ENCODE measurements around the gene FRMD4A. TPM values are rescaled to one million over a fixed set of nuclear protein-coding genes. Genes with fewer than 3 reads are reported as not detected.

The FRMD4A gene
- total RNA-seq, result under 1 TPM in 1 of 2 experiments, not detected in 1; 0.25 TPM

GRCh38 chr10:14330388-14331061 is at the start of gene FRMD4A:
Gene FRMD4A, minus strand, starts transcription at chr10:14330924.
- no peaks in the 10 kb centered on the region for H3K9me3 Mint-ChIP-seq
- no peaks in the 10 kb centered on the region for H3K4me1 Mint-ChIP-seq
- no peak within 1 kb of the TSS for H3K27ac Mint-ChIP-seq
- no peaks in the 10 kb centered on the region for H3K36me3 Mint-ChIP-seq (ENCODE audit: low read depth)
- DNase-seq, result no peak
- POLR2A ChIA-PET, result no interaction called here
- peaks cover 42% of the 10 kb centered on the region for H3K27me3 Mint-ChIP-seq
- no peak within 1 kb of the TSS for H3K4me3 Mint-ChIP-seq
- CTCF ChIA-PET, result interaction anchor here (0.6 kb wide), 1 partner anchor 53 kb away, joined by 3 read pairs; no protein-coding TSS in a partner anchor

- Mint-ChIP-seq H3K4me3 (no peak overlapping the region), H3K4me1 (peaks cover 36% of the 10 kb centered on the region), H3K9me3 (no peaks in the 10 kb centered on the region), H3K27ac (no peak overlapping the region), H3K27me3 (peaks cover 31% of the 10 kb centered on the region), H3K36me3 (ENCODE audit: low read depth) (no peaks in the 10 kb centered on the region)
- ChIA-PET CTCF (no interaction called here), POLR2A (no interaction called here)
- DNase-seq, result no peak
Measured at GRCh38 chr10:14379556-14380280, 49.0 kb upstream of the FRMD4A start.

DNA sequence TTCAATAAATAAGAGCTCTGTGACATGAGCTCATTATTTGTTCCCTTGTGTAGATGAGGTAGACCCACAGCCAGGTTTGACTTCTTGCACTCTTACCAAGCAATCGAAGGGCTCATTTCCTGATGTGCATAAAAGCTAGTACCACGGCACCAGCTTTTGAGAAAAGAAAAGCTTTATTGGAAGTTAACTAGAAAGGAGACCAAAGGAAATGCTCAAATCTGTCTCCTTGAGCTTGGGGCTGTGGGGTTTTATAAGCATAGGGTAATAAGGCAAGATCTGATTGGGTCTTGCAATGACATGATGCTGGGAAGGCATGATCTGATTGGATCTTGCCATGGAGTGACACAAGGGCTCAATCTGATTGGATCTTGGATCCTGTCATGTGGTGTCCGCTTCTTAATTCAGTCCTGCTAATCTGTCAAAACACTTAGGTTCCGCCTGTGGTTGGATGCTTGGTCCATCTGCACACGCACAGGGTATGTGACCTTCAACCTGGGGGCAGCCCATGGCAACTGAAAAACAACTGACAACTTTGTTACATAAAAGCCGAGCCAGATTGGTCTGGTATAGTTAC is 47.8 kb upstream of the FRMD4A start:
- ChIA-PET CTCF (no interaction called here), POLR2A (no interaction called here)
- Mint-ChIP-seq H3K36me3 (ENCODE audit: low read depth) (no peaks in the 10 kb centered on the region), H3K4me1 (peaks cover 28% of the 10 kb centered on the region), H3K27ac (no peak overlapping the region), H3K4me3 (no peak overlapping the region), H3K27me3 (peaks cover 33% of the 10 kb centered on the region), H3K9me3 (no peaks in the 10 kb centered on the region)
- DNase-seq, result no peak

GRCh38 chr10:14377591-14378175 is 47.0 kb upstream of the FRMD4A start:
- Mint-ChIP-seq H3K36me3 (ENCODE audit: low read depth) (no peaks in the 10 kb centered on the region), H3K27me3 (peaks cover 37% of the 10 kb centered on the region), H3K9me3 (no peaks in the 10 kb centered on the region), H3K4me1 (peaks cover 21% of the 10 kb centered on the region), H3K27ac (no peak overlapping the region), H3K4me3 (no peak overlapping the region)
- CTCF ChIA-PET, result interaction anchor here (0.6 kb wide), 1 partner anchor 205 kb away, joined by 4 read pairs; no protein-coding TSS in a partner anchor
- no peak for DNase-seq
- POLR2A ChIA-PET, result no interaction called here

GRCh38 chr10:14374745-14375445 is 44.2 kb upstream of the FRMD4A start:
- no peaks in the 10 kb centered on the region for H3K36me3 Mint-ChIP-seq (ENCODE audit: low read depth)
- CTCF ChIA-PET, result interaction anchor here (1.6 kb wide), 1 partner anchor 185 kb away, joined by 3 read pairs; no protein-coding TSS in a partner anchor
- H3K9me3 Mint-ChIP-seq, result no peaks in the 10 kb centered on the region
- peaks cover 47% of the 10 kb centered on the region for H3K27me3 Mint-ChIP-seq
- H3K4me3 Mint-ChIP-seq, result no peak overlapping the region
- POLR2A ChIA-PET, result no interaction called here
- no peak for DNase-seq
- no peak overlapping the region for H3K27ac Mint-ChIP-seq
- H3K4me1 Mint-ChIP-seq, result peaks cover 4% of the 10 kb centered on the region

- ChIA-PET POLR2A (no interaction called here), CTCF (interaction anchor here (0.6 to 0.7 kb wide), 2 partner anchors 22 to 63 kb away, joined by 3 read pairs; no protein-coding TSS in a partner anchor)
- DNase-seq, result no peak
- peaks cover 43% of the 10 kb centered on the region for H3K27me3 Mint-ChIP-seq
- H3K4me1 Mint-ChIP-seq, result no peaks in the 10 kb centered on the region
- H3K36me3 Mint-ChIP-seq (ENCODE audit: low read depth), result no peaks in the 10 kb centered on the region
- no peaks in the 10 kb centered on the region for H3K9me3 Mint-ChIP-seq
- H3K4me3 Mint-ChIP-seq, result no peak overlapping the region
- no peak overlapping the region for H3K27ac Mint-ChIP-seq
Measured at GRCh38 chr10:14372606-14373005, 41.9 kb upstream of the FRMD4A start.

DNA sequence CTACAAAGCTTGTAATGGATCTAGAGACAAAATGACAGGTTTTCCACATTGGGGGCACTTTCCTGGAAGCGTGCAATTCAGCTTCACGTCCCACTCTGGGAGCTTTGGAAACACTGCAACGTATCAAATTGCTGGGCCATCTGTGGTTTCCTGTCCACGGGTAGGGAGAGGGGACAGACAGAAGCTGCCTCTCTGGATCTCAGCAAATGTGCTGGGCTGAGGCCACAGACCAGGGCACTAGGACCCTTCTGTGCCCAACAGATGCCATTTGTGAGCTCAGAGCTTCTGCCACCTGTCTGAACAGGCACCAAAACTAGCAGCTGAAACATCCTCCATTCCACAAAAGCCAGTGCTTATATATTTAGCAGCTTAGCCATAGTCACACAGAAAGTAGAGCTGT is 40.9 kb upstream of the FRMD4A start:
- Mint-ChIP-seq H3K9me3 (no peaks in the 10 kb centered on the region), H3K27me3 (peaks cover 42% of the 10 kb centered on the region)
- POLR2A ChIA-PET, result no interaction called here

GRCh38 chr10:14370894-14371293 is 40.2 kb upstream of the FRMD4A start:
- Mint-ChIP-seq H3K27me3 (peaks cover 39% of the 10 kb centered on the region), H3K36me3 (ENCODE audit: low read depth) (no peaks in the 10 kb centered on the region), H3K27ac (no peak overlapping the region), H3K9me3 (no peaks in the 10 kb centered on the region), H3K4me3 (no peak overlapping the region), H3K4me1 (no peaks in the 10 kb centered on the region)
- CTCF ChIA-PET, result no interaction called here
- POLR2A ChIA-PET, result no interaction called here
- DNase-seq, result no peak

More for the DNA sequence above, 40.9 kb upstream of the FRMD4A start:
- no peaks in the 10 kb centered on the region for H3K4me1 Mint-ChIP-seq
- no peaks in the 10 kb centered on the region for H3K36me3 Mint-ChIP-seq (ENCODE audit: low read depth)
- DNase-seq, result no peak
- H3K27ac Mint-ChIP-seq, result no peak overlapping the region
- CTCF ChIA-PET, result no interaction called here
- no peak overlapping the region for H3K4me3 Mint-ChIP-seq

DNA sequence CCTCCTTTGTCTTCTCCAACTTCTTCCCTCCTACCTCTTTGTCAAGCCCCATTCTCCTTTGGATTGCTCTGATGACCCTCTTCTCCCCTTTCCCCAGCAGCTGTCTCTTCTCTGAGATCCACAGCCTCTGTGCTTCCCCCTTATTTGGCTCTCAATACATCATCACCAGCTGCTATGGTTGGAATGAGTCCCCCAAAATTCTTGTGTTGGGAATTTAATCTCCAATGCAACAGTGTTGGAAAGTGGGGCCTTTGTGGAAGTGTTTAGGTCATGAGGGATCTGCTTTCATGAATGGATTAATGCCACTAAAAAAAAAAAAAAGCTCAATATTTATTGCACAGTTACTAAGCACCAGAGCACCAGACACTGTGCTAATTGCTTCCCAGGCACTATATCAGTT is 39.2 kb upstream of the FRMD4A start:
- ChIA-PET POLR2A (no interaction called here), CTCF (interaction anchor here (0.6 kb wide), 1 partner anchor 116 kb away, joined by 3 read pairs; no protein-coding TSS in a partner anchor)
- Mint-ChIP-seq H3K9me3 (no peaks in the 10 kb centered on the region), H3K36me3 (ENCODE audit: low read depth) (no peaks in the 10 kb centered on the region), H3K27me3 (peaks cover 33% of the 10 kb centered on the region), H3K4me1 (no peaks in the 10 kb centered on the region), H3K27ac (no peak overlapping the region), H3K4me3 (no peak overlapping the region)
- DNase-seq, result no peak

DNA sequence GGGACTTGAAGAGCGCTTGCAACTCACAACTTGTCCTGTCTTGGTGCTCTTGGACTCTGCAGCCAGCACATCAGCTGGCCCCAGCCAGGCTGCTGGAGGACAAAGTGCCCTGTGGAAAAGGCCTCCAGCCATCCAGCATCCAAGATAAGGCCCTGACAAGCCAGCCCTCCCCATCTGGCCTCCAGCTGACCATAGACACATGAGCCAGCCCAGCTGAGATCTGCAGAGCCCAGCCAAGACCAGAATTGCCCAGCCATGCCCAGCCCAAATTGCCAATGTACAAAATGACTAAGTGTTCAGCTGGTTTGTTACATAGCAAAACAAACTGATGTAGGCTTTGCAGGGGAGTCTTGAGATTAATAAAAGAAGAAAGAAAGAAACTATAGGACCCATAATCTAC is 36.0 kb upstream of the FRMD4A start:
- DNase-seq, result no peak
- Mint-ChIP-seq H3K27me3 (peaks cover 25% of the 10 kb centered on the region), H3K9me3 (no peaks in the 10 kb centered on the region), H3K4me1 (no peaks in the 10 kb centered on the region), H3K36me3 (ENCODE audit: low read depth) (no peaks in the 10 kb centered on the region), H3K27ac (no peak overlapping the region), H3K4me3 (no peak overlapping the region)
- ChIA-PET CTCF (interaction anchor here (0.6 kb wide), 1 partner anchor 478 kb away, joined by 3 read pairs; no protein-coding TSS in a partner anchor), POLR2A (no interaction called here)

GRCh38 chr10:14365266-14365665 is 34.5 kb upstream of the FRMD4A start:
- ChIA-PET POLR2A (no interaction called here), CTCF (no interaction called here)
- H3K4me3 Mint-ChIP-seq, result no peak overlapping the region
- no peak overlapping the region for H3K27ac Mint-ChIP-seq
- H3K36me3 Mint-ChIP-seq (ENCODE audit: low read depth), result no peaks in the 10 kb centered on the region
- H3K27me3 Mint-ChIP-seq, result peaks cover 34% of the 10 kb centered on the region
- H3K4me1 Mint-ChIP-seq, result no peaks in the 10 kb centered on the region
- DNase-seq, result no peak
- no peaks in the 10 kb centered on the region for H3K9me3 Mint-ChIP-seq

DNA sequence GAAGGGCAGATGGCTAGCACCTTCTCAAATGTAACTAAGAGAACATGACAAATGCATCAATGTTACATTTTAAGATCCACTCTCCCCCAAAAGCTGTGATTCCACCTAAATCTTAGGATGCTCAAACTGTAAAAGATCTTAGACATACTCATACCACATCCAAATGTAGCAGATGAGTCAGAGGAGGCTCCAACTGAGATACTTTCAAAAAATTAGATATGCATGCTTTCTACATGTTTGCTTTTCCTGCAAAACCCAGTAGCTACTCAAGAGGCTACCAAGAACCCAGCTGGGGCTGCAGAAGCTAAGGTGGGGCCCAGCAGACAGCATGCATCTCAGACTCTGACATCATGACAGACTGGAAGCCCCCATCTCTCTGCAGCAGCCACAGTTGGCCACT is 31.4 kb upstream of the FRMD4A start:
- Mint-ChIP-seq H3K27me3 (peaks cover 31% of the 10 kb centered on the region), H3K4me1 (no peaks in the 10 kb centered on the region), H3K27ac (no peak overlapping the region), H3K36me3 (ENCODE audit: low read depth) (no peaks in the 10 kb centered on the region), H3K9me3 (no peaks in the 10 kb centered on the region), H3K4me3 (no peak overlapping the region)
- ChIA-PET POLR2A (no interaction called here), CTCF (no interaction called here)
- no peak for DNase-seq

GRCh38 chr10:14360961-14361360 is 30.2 kb upstream of the FRMD4A start:
- Mint-ChIP-seq H3K4me1 (no peaks in the 10 kb centered on the region), H3K4me3 (no peak overlapping the region), H3K27ac (no peak overlapping the region), H3K27me3 (peaks cover 31% of the 10 kb centered on the region), H3K9me3 (no peaks in the 10 kb centered on the region), H3K36me3 (ENCODE audit: low read depth) (no peaks in the 10 kb centered on the region)
- ChIA-PET POLR2A (no interaction called here), CTCF (no interaction called here)
- DNase-seq, result no peak
